Activated B cell treated with CpG ODN at 0.5 μM for 24 hours (primary cell): ENCODE results near the gene HPS5. TPM values are rescaled to one million over a fixed set of nuclear protein-coding genes. Genes with fewer than 3 reads are reported as not detected.

ENCODE experiments used
- ATAC-seq: fragments of 200-7000 bp; cut with Tn5 transposase; one replicate; pipeline ENCODE4 v1.10.0; 2021; ENCODE audit warnings: low read depth, mild to moderate bottlenecking, moderate library complexity
- CTCF ChIA-PET: fragments of 350-600 bp; sonication (Branson Sonifier 250); formaldehyde crosslinking; loops from one replicate; lab custom pipeline; 2021; ENCODE audit warnings: antibody characterized with exemption; lab: Charles Lee
- POLR2A ChIA-PET: fragments of 350-600 bp; sonication (Branson Sonifier 250); formaldehyde crosslinking; loops from one replicate; lab custom pipeline; 2021; ENCODE audit warnings: antibody characterized with exemption; lab: Charles Lee
- DNase-seq: peaks from one replicate; pipeline ENCODE4 v3.0.0; 2022
- H3K27ac Mint-ChIP-seq: one replicate; pipeline ENCODE4 v1.8.0; 2020; ENCODE audit warnings: mixed read lengths
- H3K27me3 Mint-ChIP-seq: one replicate; pipeline ENCODE4 v1.8.0; 2021; ENCODE audit warnings: mixed read lengths
- H3K36me3 Mint-ChIP-seq: one replicate; pipeline ENCODE4 v1.8.0; 2021; ENCODE audit warnings: low read depth, mixed read lengths
- H3K4me1 Mint-ChIP-seq: one replicate; pipeline ENCODE4 v1.8.0; 2021; ENCODE audit warnings: mixed read lengths
- H3K4me3 Mint-ChIP-seq: one replicate; pipeline ENCODE4 v1.8.0; 2020; ENCODE audit warnings: mild to moderate bottlenecking, mixed read lengths
- H3K9me3 Mint-ChIP-seq: one replicate; pipeline ENCODE4 v1.8.0; 2020; ENCODE audit warnings: mixed read lengths
- CTCF ChIP-seq: fragments of 200-600 bp; IDR thresholded peaks from one replicate; pipeline ENCODE4 v1.8.0; 2022; ENCODE audit warnings: antibody characterized with exemption, mild to moderate bottlenecking
- intact Hi-C: fragments of 100-400 bp; cut with micrococcal nuclease; formaldehyde crosslinking; loops from one replicate; pipeline ENCODE4 v1.15.1; 2024
- total RNA-seq: library from RNA; stranded (reverse); gene quantifications from 2 replicates; pipeline ENCODE4 v1.2.3, GENCODE V29; 2022

The HPS5 gene
- total RNA-seq, 1 donor from 2014 or later = 51.0 TPM

- Mint-ChIP-seq H3K36me3 (peaks cover 53% of the 10 kb centered on the region), H3K27ac (no peak overlapping the region), H3K4me1 (no peaks in the 10 kb centered on the region), H3K9me3 (no peaks in the 10 kb centered on the region), H3K27me3 (no peaks in the 10 kb centered on the region), H3K4me3 (no peak overlapping the region)
- CTCF ChIA-PET = no interaction called here
- DNase-seq = no peak
- no peak for TF ChIP-seq CTCF
- POLR2A ChIA-PET = no interaction called here
- ATAC-seq = no peak
- intact Hi-C loops = no loop called here
These were observed 45.5 kb upstream of the HPS5 start for GRCh38 chr11:18367431-18367830.

GRCh38 chr11:18366286-18366685 is 44.3 kb upstream of the HPS5 start:
- peaks cover 62% of the 10 kb centered on the region for H3K36me3 Mint-ChIP-seq
- H3K4me1 Mint-ChIP-seq = no peaks in the 10 kb centered on the region
- intact Hi-C loops = no loop called here
- H3K9me3 Mint-ChIP-seq = no peaks in the 10 kb centered on the region
- DNase-seq = no peak
- no peak for TF ChIP-seq CTCF
- ATAC-seq = no peak
- H3K27ac Mint-ChIP-seq = no peak overlapping the region
- no peak overlapping the region for H3K4me3 Mint-ChIP-seq
- ChIA-PET POLR2A (no interaction called here), CTCF (no interaction called here)
- no peaks in the 10 kb centered on the region for H3K27me3 Mint-ChIP-seq

GRCh38 chr11:18365741-18366140 is 43.8 kb upstream of the HPS5 start:
- no peaks in the 10 kb centered on the region for H3K9me3 Mint-ChIP-seq
- H3K4me1 Mint-ChIP-seq = no peaks in the 10 kb centered on the region
- H3K27me3 Mint-ChIP-seq = no peaks in the 10 kb centered on the region
- TF ChIP-seq CTCF = no peak
- ATAC-seq (no peak), DNase-seq (no peak)
- ChIA-PET POLR2A (interaction anchor here (2.1 kb wide), 1 partner anchor 28 kb away, joined by 6 read pairs; the partner anchor contains the start of gene LDHA), CTCF (no interaction called here)
- intact Hi-C loops = no loop called here
- peaks cover 62% of the 10 kb centered on the region for H3K36me3 Mint-ChIP-seq
- H3K27ac Mint-ChIP-seq = no peak overlapping the region
- no peak overlapping the region for H3K4me3 Mint-ChIP-seq

- Mint-ChIP-seq H3K36me3 (peaks cover 67% of the 10 kb centered on the region), H3K27ac (no peak overlapping the region), H3K27me3 (no peaks in the 10 kb centered on the region), H3K4me3 (no peak overlapping the region), H3K4me1 (no peaks in the 10 kb centered on the region), H3K9me3 (no peaks in the 10 kb centered on the region)
- intact Hi-C loops = no loop called here
- ATAC-seq = no peak
- ChIA-PET CTCF (no interaction called here), POLR2A (interaction anchor here (2.1 kb wide), 1 partner anchor 30 kb away, joined by 6 read pairs; the partner anchor contains the start of gene LDHA)
- DNase-seq = no peak
- no peak for TF ChIP-seq CTCF
These were observed 42.6 kb upstream of the HPS5 start for GRCh38 chr11:18364495-18365073.

GRCh38 chr11:18361154-18361553 is 39.2 kb upstream of the HPS5 start:
- H3K4me3 Mint-ChIP-seq = no peak overlapping the region
- ChIA-PET POLR2A (no interaction called here), CTCF (no interaction called here)
- no peaks in the 10 kb centered on the region for H3K9me3 Mint-ChIP-seq
- H3K27me3 Mint-ChIP-seq = no peaks in the 10 kb centered on the region
- no peaks in the 10 kb centered on the region for H3K4me1 Mint-ChIP-seq
- ATAC-seq (no peak), DNase-seq (no peak)
- H3K36me3 Mint-ChIP-seq = peaks cover 76% of the 10 kb centered on the region
- intact Hi-C loops = no loop called here
- H3K27ac Mint-ChIP-seq = no peak overlapping the region
- TF ChIP-seq CTCF = no peak
